ENCODE results near the gene BABAM2. TPM values are rescaled to one million over a fixed set of nuclear protein-coding genes. Genes with fewer than 3 reads are reported as not detected.

BABAM2 gene
- total RNA-seq, 1 experiment from 2014 or later: 27.1 TPM

GRCh38 chr2:28348149-28348567 is 457.6 kb downstream of the BABAM2 start:
- no peak overlapping the region for H3K14ac ChIP-seq (ENCODE audit: insufficient read depth, low read length)
- H2BK120ac ChIP-seq (ENCODE audit: low read depth, low read length, poor library complexity, severe bottlenecking): no peak overlapping the region
- no peak overlapping the region for H2AK5ac ChIP-seq (ENCODE audit: insufficient read length, low read length)
- H3T11ph ChIP-seq (ENCODE audit: low read length): no peak overlapping the region
- Mint-ChIP-seq H3K4me1 (peaks cover 8 to 22% of the 10 kb centered on the region in 2 experiments), H3K27me3 (ENCODE audit: low read depth) (no peaks in the 10 kb centered on the region; the same call in 1 of the 2 replicates), H3K4me3 (no peak overlapping the region), H3K27ac (no peak overlapping the region), H3K9me3 (no peaks in the 10 kb centered on the region), H3K36me3 (ENCODE audit: insufficient read depth in 1 of 3, low read depth in 3 of 3) (no peaks in the 10 kb centered on the region)
- no peak overlapping the region for H2BK15ac ChIP-seq (ENCODE audit: low read depth, low read length)
- no peaks in the 10 kb centered on the region for H3K4me1 ChIP-seq (ENCODE audit: insufficient read depth, low read length)
- no peak overlapping the region for H3K23ac ChIP-seq (ENCODE audit: insufficient read length, low read depth, low read length)
- H4K91ac ChIP-seq (ENCODE audit: insufficient read length, low read depth, low read length): no peak overlapping the region
- no peak overlapping the region for H4K8ac ChIP-seq (replicated peaks; ENCODE audit: insufficient read length, low read depth, low read length)
- H2BK12ac ChIP-seq (ENCODE audit: insufficient read length, low read depth, low read length): no peak overlapping the region
- H3K4me2 ChIP-seq (ENCODE audit: insufficient read depth, insufficient read length, low read length): no peak overlapping the region
- no peaks in the 10 kb centered on the region for H3K23me2 ChIP-seq (ENCODE audit: insufficient read length, low read depth, low read length, poor library complexity, severe bottlenecking)
- no peaks in the 10 kb centered on the region for H3K79me1 ChIP-seq (ENCODE audit: insufficient read depth, low read depth, low read length, poor library complexity, severe bottlenecking)
- H4K5ac ChIP-seq (ENCODE audit: insufficient read length, low read depth, low read length): no peak overlapping the region
- no peak overlapping the region for H3K56ac ChIP-seq (ENCODE audit: insufficient read length, low read depth, low read length)
- no peaks in the 10 kb centered on the region for H3K79me2 ChIP-seq (ENCODE audit: insufficient read depth, low read length)
- no peak overlapping the region for H2BK20ac ChIP-seq (ENCODE audit: low read depth, low read length, poor library complexity, severe bottlenecking)
- H3K4ac ChIP-seq (ENCODE audit: low read depth, low read length): no peak overlapping the region
- H3K27ac ChIP-seq (ENCODE audit: insufficient read length, low read depth, low read length): no peak overlapping the region
- H4K20me1 ChIP-seq (ENCODE audit: control insufficient read depth, insufficient read depth, insufficient read length): no peaks in the 10 kb centered on the region
- H2AFZ ChIP-seq (ENCODE audit: low read length): no peak overlapping the region
- no peak for TF ChIP-seq CTCF (conservative IDR thresholded peaks at IDR 0.05)
- DNase-seq: no peak
- WGBS (ENCODE audit: extremely low coverage, insufficient read length, low lambda C conversion rate): no CpG with 5 or more reads among the region's 10 CpGs
- H2BK5ac ChIP-seq (ENCODE audit: insufficient read length, low read length): no peak overlapping the region
- no peaks in the 10 kb centered on the region for H3K27me3 ChIP-seq (ENCODE audit: insufficient read depth, low read length)
- no peak overlapping the region for H3K18ac ChIP-seq (ENCODE audit: insufficient read length, low read depth, low read length)
- H3K9me3 ChIP-seq (ENCODE audit: control insufficient read depth, low read depth, low read length): no peaks in the 10 kb centered on the region
- H3K9ac ChIP-seq (ENCODE audit: extremely low read depth, insufficient read length, low read length): no peak overlapping the region

Measured in H9 (cell line).